ENCODE measurements around the gene FERMT3. TPM values are rescaled to one million over a fixed set of nuclear protein-coding genes. Genes with fewer than 3 reads are reported as not detected.

Gene FERMT3
- total RNA-seq, 6 donors from 2014 or later: 33.2 to 119 (median 89.3) TPM

- Histone ChIP-seq H3K27ac (peak overlapping the region in 1 of 4 donors; percentile 81), H3K9me3 (no peaks in the 10 kb centered on the region), H3K36me3 (peaks cover 0 to 15% (median 14%) of the 10 kb centered on the region in 4 donors), H3K27me3 (no peaks in the 10 kb centered on the region), H3K4me1 (peaks cover 32 to 55% (median 42%) of the 10 kb centered on the region in 4 donors), H3K4me3 (peak overlapping the region in 3 of 4 donors; percentile 56 to 96 (median 90))
- ATAC-seq (ENCODE audit: low FRiP score in 2 of 2): no peak
- 0 to 26% methylated on average over 1 to 13 of the region's 13 CpGs for WGBS, 2 donors
- DNase-seq: peak in 1 of 2 donors; percentile 46
- TF ChIP-seq POLR2AphosphoS5 (IDR thresholded peaks at IDR 0.05) (no peak), POLR2A (IDR thresholded peaks at IDR 0.05) (no peak), CTCF (IDR thresholded peaks at IDR 0.05) (no peak), EP300 (IDR thresholded peaks at IDR 0.05) (no peak)
Measured at GRCh38 chr11:64250415-64251015, 44.0 kb downstream of the FERMT3 start.

GRCh38 chr11:64251016-64251752, 44.7 kb downstream of the FERMT3 start, which contains the start of gene PLCB3:
Gene PLCB3, plus strand, starts transcription at chr11:64251530. Its CDS starts 120 bp downstream, at chr11:64251650.
- Histone ChIP-seq H3K4me1 (peaks cover 26 to 49% (median 35%) of the 10 kb centered on the region in 4 donors), H3K4me3 (peak within 1 kb of the TSS; percentile 56 to 96 (median 87)), H3K27ac (peak within 1 kb of the TSS; percentile 59 to 82 (median 80)), H3K27me3 (no peaks in the 10 kb centered on the region), H3K9me3 (no peaks in the 10 kb centered on the region), H3K36me3 (peaks cover under 1 to 21% (median 20%) of the 10 kb centered on the region in 4 donors)
- DNase-seq (peak; percentile 67 to 95), ATAC-seq (ENCODE audit: low FRiP score in 2 of 2) (peak; percentile 71 to 82)
- peak; percentile 93 to 99 (median 94) for TF ChIP-seq CTCF (IDR thresholded peaks at IDR 0.05)
- peak in 2 of 4 donors; percentile 76 to 77 for TF ChIP-seq POLR2A (IDR thresholded peaks at IDR 0.05)
- no peak for TF ChIP-seq EP300 (IDR thresholded peaks at IDR 0.05)
- peak in 1 of 2 donors; percentile 53 for TF ChIP-seq POLR2AphosphoS5 (IDR thresholded peaks at IDR 0.05)
- WGBS, 2 donors: 1% methylated on average over 47 of the region's 75 CpGs; no CpG with 5 or more reads in 1 of the 2 donors

GRCh38 chr11:64251753-64252002, 45.2 kb downstream of the FERMT3 start:
- ATAC-seq (ENCODE audit: low FRiP score in 2 of 2): no peak
- no peak for TF ChIP-seq EP300 (IDR thresholded peaks at IDR 0.05)
- TF ChIP-seq POLR2A (IDR thresholded peaks at IDR 0.05): no peak
- TF ChIP-seq CTCF (IDR thresholded peaks at IDR 0.05): no peak
- no peak for TF ChIP-seq POLR2AphosphoS5 (IDR thresholded peaks at IDR 0.05)
- H3K4me1 ChIP-seq: peaks cover 26 to 48% (median 35%) of the 10 kb centered on the region in 4 donors
- H3K9me3 ChIP-seq: no peaks in the 10 kb centered on the region
- 1 to 3% methylated on average over 13 to 15 of the region's 18 CpGs for WGBS, 2 donors
- DNase-seq: no peak
- peak overlapping the region; percentile 56 to 96 (median 87) for H3K4me3 ChIP-seq
- peak overlapping the region; percentile 59 to 82 (median 80) for H3K27ac ChIP-seq
- peaks cover 5 to 26% (median 25%) of the 10 kb centered on the region in 4 donors for H3K36me3 ChIP-seq
- H3K27me3 ChIP-seq: no peaks in the 10 kb centered on the region

- Histone ChIP-seq H3K27ac (peak overlapping the region; percentile 59 to 82 (median 80)), H3K4me3 (peak overlapping the region; percentile 56 to 96 (median 87)), H3K36me3 (peaks cover 5 to 30% (median 29%) of the 10 kb centered on the region in 4 donors), H3K9me3 (no peaks in the 10 kb centered on the region), H3K4me1 (peaks cover 26 to 44% (median 35%) of the 10 kb centered on the region in 4 donors), H3K27me3 (no peaks in the 10 kb centered on the region)
- TF ChIP-seq POLR2A (IDR thresholded peaks at IDR 0.05) (peak in 1 of 4 donors; percentile 28), EP300 (IDR thresholded peaks at IDR 0.05) (no peak), POLR2AphosphoS5 (IDR thresholded peaks at IDR 0.05) (peak in 1 of 2 donors; percentile 23), CTCF (IDR thresholded peaks at IDR 0.05) (peak in 5 of 6 experiments; percentile 23 to 47 (median 34))
- DNase-seq (peak; percentile 70 to 87), ATAC-seq (ENCODE audit: low FRiP score in 2 of 2) (peak; percentile 9 to 49)
- WGBS, 2 donors: 2 to 4% methylated on average over 21 to 23 of the region's 23 CpGs
Measured at GRCh38 chr11:64252003-64252872, 45.7 kb downstream of the FERMT3 start.
